ENCODE measurements around the gene TMEM72.

DNA sequence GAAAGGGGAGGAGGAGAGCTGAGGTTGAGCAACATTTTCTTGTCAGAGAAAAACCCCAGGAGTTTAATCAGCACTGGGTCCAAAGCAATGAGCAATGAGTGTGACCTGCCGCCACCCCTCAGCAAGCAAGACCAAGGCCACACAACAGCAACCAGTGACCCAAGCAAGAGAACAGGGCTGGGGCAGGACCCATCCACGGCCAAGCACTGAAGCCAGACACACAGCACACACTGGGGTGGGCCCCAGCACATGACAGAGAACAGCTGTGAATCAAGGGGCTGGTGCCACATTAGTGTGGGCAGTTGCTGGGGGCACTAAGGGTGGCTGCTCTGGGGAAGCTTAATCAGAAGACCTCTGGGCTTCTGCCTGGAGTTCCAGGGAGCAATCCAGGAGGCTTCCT is 16.2 kb downstream of the TMEM72 start:
- TF ChIP-seq GATA2 (IDR thresholded peaks at IDR 0.05; ENCODE audit: low read depth, low read length) (no peak), GATA3 (IDR thresholded peaks at IDR 0.05; ENCODE audit: low read depth, low read length) (no peak)

Measured in SH-SY5Y (cell line).